ENCODE measurements around the gene PALS1.

GRCh38 chr14:67218126-67218525 lies 23.1 kb upstream of the PALS1 start:
- TF ChIP-seq ZFX (IDR thresholded peaks at IDR 0.05), result no peak
- no peak for TF ChIP-seq CTCF (conservative IDR thresholded peaks at IDR 0.05)

Data from C4-2B (cell line).